ENCODE data around the gene TIRAP. TPM values are rescaled to one million over a fixed set of nuclear protein-coding genes. Genes with fewer than 3 reads are reported as not detected.

The TIRAP gene, protein sequence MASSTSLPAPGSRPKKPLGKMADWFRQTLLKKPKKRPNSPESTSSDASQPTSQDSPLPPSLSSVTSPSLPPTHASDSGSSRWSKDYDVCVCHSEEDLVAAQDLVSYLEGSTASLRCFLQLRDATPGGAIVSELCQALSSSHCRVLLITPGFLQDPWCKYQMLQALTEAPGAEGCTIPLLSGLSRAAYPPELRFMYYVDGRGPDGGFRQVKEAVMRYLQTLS
- 6.7 to 8.4 TPM (median 7.9 TPM) in 5 replicates for total RNA-seq (2022; extraction: Qiagen RNA extraction; ENCODE audit: low read depth)

DNA sequence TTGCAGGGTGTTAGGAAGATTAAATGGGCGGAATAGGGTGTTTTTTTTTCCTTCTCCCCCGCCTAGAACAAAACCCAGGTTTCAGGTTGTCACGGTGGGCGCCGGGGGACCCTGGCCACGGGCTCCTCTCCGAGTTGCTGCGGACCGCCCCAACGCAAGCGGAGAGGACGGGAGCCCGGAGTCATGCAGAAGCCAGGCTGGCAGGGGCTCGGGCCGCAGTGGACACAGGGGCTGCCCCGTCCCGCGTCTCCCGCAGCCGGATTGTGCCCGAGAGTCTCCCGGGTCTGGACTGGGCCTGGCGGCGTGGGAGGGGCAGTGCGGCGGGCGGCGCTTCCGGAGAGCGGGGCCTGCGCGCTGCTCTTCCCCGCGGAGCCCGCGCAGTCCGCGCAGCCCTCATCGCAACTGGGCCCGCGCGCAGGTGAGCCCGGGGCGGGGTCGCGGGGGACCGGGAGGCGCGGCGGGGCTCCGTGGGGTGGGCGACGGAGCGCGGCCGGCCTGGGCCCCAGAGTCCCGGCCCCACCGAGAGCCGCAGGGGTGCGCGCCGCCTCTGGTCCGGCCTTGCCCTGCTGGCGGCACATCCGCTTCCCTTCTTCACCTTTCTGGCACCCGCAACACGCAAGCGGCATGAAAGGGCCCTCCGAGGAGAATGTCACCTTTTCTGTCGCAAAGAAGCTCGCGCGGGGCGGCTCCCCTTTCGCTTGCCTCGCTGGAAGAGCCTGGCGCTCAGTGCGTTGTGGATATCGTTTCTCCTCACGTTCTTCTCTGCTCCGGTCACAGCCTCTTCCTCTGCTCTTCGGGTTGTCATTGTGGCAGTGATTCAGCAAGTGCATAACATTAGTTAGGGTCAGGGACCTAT, at the start of gene TIRAP:
TSS of gene TIRAP (plus strand) at position 358 of the 856 bp plus-strand sequence. CDS start 7,802 bp downstream, outside the sequence.

DNA sequence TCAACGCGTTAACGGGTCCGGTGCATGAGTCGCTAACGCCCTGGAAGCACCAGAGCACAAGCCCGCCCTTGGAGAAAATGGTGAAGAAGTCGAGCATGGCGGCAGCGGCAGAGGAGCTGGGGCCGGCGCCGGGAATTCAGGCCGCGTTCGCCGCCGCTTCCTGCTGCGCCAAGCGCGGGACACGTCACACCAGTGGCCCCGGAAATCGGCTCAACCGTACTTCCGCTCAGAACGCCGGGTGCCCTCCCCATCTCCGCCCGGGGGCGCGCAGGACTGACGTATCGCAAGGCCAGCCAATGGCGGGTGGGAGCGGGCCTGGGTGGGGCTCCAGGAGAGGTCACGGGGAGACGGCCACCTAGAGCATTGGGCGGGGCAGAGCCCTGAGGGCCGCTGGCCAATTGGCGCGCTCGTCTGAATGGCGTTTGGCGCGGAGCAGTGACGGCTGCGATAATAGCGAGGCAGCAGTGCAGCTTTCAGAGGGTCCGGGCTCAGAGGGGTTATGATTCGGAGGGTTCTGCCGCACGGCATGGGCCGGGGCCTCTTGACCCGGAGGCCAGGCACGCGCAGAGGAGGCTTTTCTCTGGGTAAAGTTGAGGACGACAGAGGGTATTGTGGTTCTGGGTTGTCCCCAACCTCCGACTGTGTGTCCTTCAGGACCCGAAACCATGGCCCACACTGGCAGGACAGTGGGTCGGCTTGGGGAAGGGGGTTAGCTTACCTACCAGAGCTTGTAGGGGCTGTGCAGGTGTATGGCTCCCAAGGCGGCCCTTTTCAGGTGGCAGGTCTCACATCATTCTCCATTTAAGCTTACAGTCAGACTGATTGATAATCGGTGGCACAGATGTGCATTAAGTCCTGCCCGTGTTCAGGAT, 13.9 kb upstream of the TIRAP start, which contains the start of the genes FOXRED1 and SRPRA:
TSS of gene FOXRED1 (plus strand) at position 447 of the 872 bp plus-strand sequence. CDS start at position 500, 53 bp downstream.
TSS of gene SRPRA (minus strand) at position 188 of the 872 bp plus-strand sequence. CDS start at position 97, 91 bp downstream.

DNA sequence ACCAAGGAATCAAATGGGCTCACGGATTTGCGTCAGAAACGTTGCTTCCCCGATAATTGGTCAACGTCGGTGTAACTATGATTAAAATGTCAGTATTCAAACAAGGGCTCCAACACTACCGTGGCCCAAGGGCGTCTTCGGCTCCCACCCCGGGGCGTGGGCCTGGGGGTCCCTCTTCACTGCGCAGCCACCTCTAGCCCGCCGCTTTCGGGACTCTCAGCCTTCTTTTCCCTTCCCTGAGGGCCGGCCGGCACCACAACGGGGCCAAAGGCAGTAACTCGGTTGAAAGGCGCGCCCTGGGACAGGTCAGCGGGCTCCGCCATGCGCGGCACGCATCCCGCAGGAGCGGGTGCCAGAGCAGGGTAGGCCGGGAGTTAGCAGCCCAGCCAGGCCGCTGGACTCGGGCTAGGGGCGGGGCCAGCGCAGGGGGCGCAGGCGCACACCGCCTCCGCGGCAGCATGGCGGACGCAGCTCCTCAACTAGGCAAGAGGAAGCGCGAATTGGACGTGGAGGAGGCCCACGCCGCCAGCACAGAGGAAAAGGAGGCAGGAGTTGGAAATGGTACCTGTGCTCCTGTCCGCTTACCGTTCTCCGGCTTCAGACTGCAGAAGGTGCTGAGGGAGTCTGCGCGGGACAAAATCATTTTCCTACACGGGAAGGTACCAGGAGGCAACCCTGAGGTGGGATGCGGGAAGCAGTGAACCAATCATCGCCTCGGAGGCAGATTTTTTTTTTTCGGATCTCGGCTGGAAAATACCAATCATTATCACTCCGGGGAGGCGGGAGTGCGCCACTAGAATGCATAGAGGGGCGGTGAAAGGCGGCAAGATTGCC, 20.9 kb downstream of the TIRAP start, which contains the start of gene DCPS:
TSS of gene DCPS (plus strand) at position 438 of the 834 bp plus-strand sequence. CDS start at position 459, 21 bp downstream.

Other genes with a start within 250 kb of the TIRAP start
- 2.0 to 4.1 TPM (median 3.4 TPM) in 5 replicates for gene CDON, start 220.2 kb upstream of the TIRAP start, total RNA-seq (2022; extraction: Qiagen RNA extraction; ENCODE audit: low read depth)
- gene RPUSD4, start 71.4 kb upstream of the TIRAP start, total RNA-seq (2022; extraction: Qiagen RNA extraction; ENCODE audit: low read depth) = 17.8 to 20.6 TPM (median 19.2 TPM) in 5 replicates
- 13.7 to 18.5 TPM (median 15.8 TPM) in 5 replicates for gene FAM118B, start 71.3 kb upstream of the TIRAP start, total RNA-seq (2022; extraction: Qiagen RNA extraction; ENCODE audit: low read depth)
- gene SRPRA, start 14.2 kb upstream of the TIRAP start, total RNA-seq (2022; extraction: Qiagen RNA extraction; ENCODE audit: low read depth) = 62.0 to 70.6 TPM (median 65.6 TPM) in 5 replicates
- gene FOXRED1, start 13.9 kb upstream of the TIRAP start, total RNA-seq (2022; extraction: Qiagen RNA extraction; ENCODE audit: low read depth) = 21.1 to 24.5 TPM (median 23.8 TPM) in 5 replicates
- gene DCPS, start 21.0 kb downstream of the TIRAP start, total RNA-seq (2022; extraction: Qiagen RNA extraction; ENCODE audit: low read depth) = 16.3 to 21.2 TPM (median 19.1 TPM) in 5 replicates
- gene ST3GAL4, start 72.6 kb downstream of the TIRAP start, total RNA-seq (2022; extraction: Qiagen RNA extraction; ENCODE audit: low read depth) = 24.7 to 29.7 TPM (median 25.7 TPM) in 5 replicates